Parathyroid adenoma (tissue), 2 donors: ENCODE measurements around the gene SPHKAP.

ENCODE experiments used
- H2AFZ ChIP-seq: fragments of 300-600 bp; sonication (generic); one replicate; pipeline ENCODE4 v1.7.0; 2017; ENCODE audit warnings: antibody characterized with exemption, mild to moderate bottlenecking
- H3K27ac ChIP-seq: fragments of 300-600 bp; sonication (generic); one replicate; pipeline ENCODE4 v1.7.0; 2017
- H3K27me3 ChIP-seq: fragments of 300-600 bp; sonication (generic); one replicate; pipeline ENCODE4 v1.7.0; 2017; ENCODE audit warnings: low read length; ENCODE audit not compliant: control insufficient read depth, insufficient read depth
- H3K36me3 ChIP-seq: fragments of 300-600 bp; sonication (generic); one replicate; pipeline ENCODE4 v1.7.0; 2017; ENCODE audit warnings: low read length; ENCODE audit not compliant: control insufficient read depth, insufficient read depth
- H3K4me1 ChIP-seq: fragments of 300-600 bp; sonication (generic); one replicate; pipeline ENCODE4 v1.7.0; 2017; ENCODE audit warnings: control low read depth
- H3K4me2 ChIP-seq: fragments of 300-600 bp; sonication (generic); one replicate; pipeline ENCODE4 v1.7.0; 2017; ENCODE audit warnings: low read length
- H3K4me3 ChIP-seq: fragments of 300-600 bp; sonication (generic); one replicate; pipeline ENCODE4 v1.7.0; 2017; ENCODE audit warnings: low read depth, low read length
- H3K79me2 ChIP-seq: fragments of 300-600 bp; sonication (generic); one replicate; pipeline ENCODE4 v1.7.0; 2017; ENCODE audit warnings: control low read depth
- H3K9ac ChIP-seq: fragments of 300-600 bp; sonication (generic); one replicate; pipeline ENCODE4 v1.7.0; 2017; ENCODE audit warnings: mild to moderate bottlenecking
- H3K9me3 ChIP-seq: fragments of 300-600 bp; sonication (generic); one replicate; pipeline ENCODE4 v1.7.0; 2017; ENCODE audit warnings: low read length; ENCODE audit not compliant: control insufficient read depth
- CTCF ChIP-seq: fragments of 300-600 bp; sonication (generic); IDR thresholded peaks from one replicate; pipeline ENCODE4 v1.7.0; 2017; ENCODE audit warnings: antibody characterized with exemption, mild to moderate bottlenecking
- donor health status: primary hyperparathyroidism.

SPHKAP gene

GRCh38 chr2:228064024-228064423 lies 117.5 kb downstream of the SPHKAP start:
- Histone ChIP-seq H3K4me3 (no peak overlapping the region), H3K4me1 (no peaks in the 10 kb centered on the region), H3K4me2 (no peak overlapping the region), H2AFZ (no peak overlapping the region), H3K27me3 (no peaks in the 10 kb centered on the region), H3K9ac (no peak overlapping the region), H3K27ac (no peak overlapping the region), H3K36me3 (no peaks in the 10 kb centered on the region), H3K9me3 (no peaks in the 10 kb centered on the region), H3K79me2 (no peaks in the 10 kb centered on the region)
- no peak for TF ChIP-seq CTCF

- Histone ChIP-seq H3K4me3 (no peak overlapping the region), H3K4me1 (no peaks in the 10 kb centered on the region), H2AFZ (no peak overlapping the region), H3K79me2 (no peaks in the 10 kb centered on the region), H3K9me3 (no peaks in the 10 kb centered on the region), H3K4me2 (no peak overlapping the region), H3K27me3 (no peaks in the 10 kb centered on the region), H3K27ac (no peak overlapping the region), H3K9ac (no peak overlapping the region), H3K36me3 (no peaks in the 10 kb centered on the region)
- no peak for TF ChIP-seq CTCF
Observed at GRCh38 chr2:228063558-228063957, 117.9 kb downstream of the SPHKAP start.

GRCh38 chr2:228059735-228060134 lies 121.8 kb downstream of the SPHKAP start:
- no peak overlapping the region for H3K27ac ChIP-seq
- H3K4me2 ChIP-seq: no peak overlapping the region
- H2AFZ ChIP-seq: no peak overlapping the region
- TF ChIP-seq CTCF: no peak
- no peaks in the 10 kb centered on the region for H3K9me3 ChIP-seq
- no peaks in the 10 kb centered on the region for H3K27me3 ChIP-seq
- no peaks in the 10 kb centered on the region for H3K4me1 ChIP-seq
- no peaks in the 10 kb centered on the region for H3K79me2 ChIP-seq
- H3K36me3 ChIP-seq: no peaks in the 10 kb centered on the region
- H3K4me3 ChIP-seq: no peak overlapping the region
- no peak overlapping the region for H3K9ac ChIP-seq

- no peak overlapping the region for H3K4me2 ChIP-seq
- no peaks in the 10 kb centered on the region for H3K4me1 ChIP-seq
- no peak overlapping the region for H3K9ac ChIP-seq
- H3K79me2 ChIP-seq: no peaks in the 10 kb centered on the region
- H3K4me3 ChIP-seq: no peak overlapping the region
- H3K27ac ChIP-seq: no peak overlapping the region
- H3K27me3 ChIP-seq: no peaks in the 10 kb centered on the region
- no peaks in the 10 kb centered on the region for H3K36me3 ChIP-seq
- TF ChIP-seq CTCF: no peak
- H3K9me3 ChIP-seq: no peaks in the 10 kb centered on the region
- H2AFZ ChIP-seq: no peak overlapping the region
Observed at GRCh38 chr2:228056293-228057097, 125.0 kb downstream of the SPHKAP start.
